Mesenchymal stem cell (in vitro differentiated cells and primary cell): ENCODE measurements around the gene NCOR2.

ENCODE experiments used
- DNase-seq: peaks from one replicate; pipeline ENCODE4 v3.0.0-alpha.2; 2013
- H2AFZ ChIP-seq: one replicate; pipeline ENCODE4 v1.6.1; 2013; ENCODE audit warnings: low read depth, mild to moderate bottlenecking, control low read depth, inconsistent platforms, low read length, moderate library complexity
- H2AK5ac ChIP-seq: 2 replicates; pipeline ENCODE4 v1.6.1; 2013; ENCODE audit warnings: low read length, moderate library complexity, mild to moderate bottlenecking, inconsistent platforms; ENCODE audit not compliant: severe bottlenecking
- H2BK120ac ChIP-seq: one replicate; pipeline ENCODE4 v1.6.1; 2013; ENCODE audit warnings: low read depth, mild to moderate bottlenecking, inconsistent platforms, low read length, moderate library complexity
- H2BK12ac ChIP-seq, 2 experiments: one replicate each; pipeline ENCODE4 v1.6.1; 2013; ENCODE audit warnings: inconsistent platforms in 2 of 2, low read length in 2 of 2, mild to moderate bottlenecking in 2 of 2, moderate library complexity in 2 of 2, control low read depth in 1 of 2
- H2BK15ac ChIP-seq: one replicate; pipeline ENCODE4 v1.6.1; 2013; ENCODE audit warnings: mild to moderate bottlenecking, low read depth, inconsistent platforms; ENCODE audit not compliant: poor library complexity, severe bottlenecking
- H2BK5ac ChIP-seq: 2 replicates; pipeline ENCODE4 v1.6.1; 2013; ENCODE audit warnings: low read depth, mild to moderate bottlenecking, low read length, control low read depth, inconsistent platforms; ENCODE audit not compliant: poor library complexity, severe bottlenecking
- H3K14ac ChIP-seq, 2 experiments: one replicate each; pipeline ENCODE4 v1.6.1; 2013; ENCODE audit warnings: inconsistent platforms in 2 of 2, low read length in 2 of 2, control low read depth in 1 of 2, mild to moderate bottlenecking in 1 of 2, moderate library complexity in 1 of 2
- H3K18ac ChIP-seq, 2 experiments: one replicate each; pipeline ENCODE4 v1.6.1; 2013; ENCODE audit warnings: inconsistent platforms in 2 of 2, low read length in 2 of 2, control low read depth in 1 of 2, low read depth in 1 of 2, mild to moderate bottlenecking in 1 of 2
- H3K23ac ChIP-seq, 2 experiments: one replicate each; pipeline ENCODE4 v1.6.1; 2013; ENCODE audit warnings: inconsistent platforms in 2 of 2, low read length in 2 of 2, mild to moderate bottlenecking in 2 of 2, moderate library complexity in 2 of 2, control low read depth in 1 of 2
- H3K27ac ChIP-seq: 2 replicates; pipeline ENCODE4 v1.5.1; 2013; ENCODE audit warnings: mild to moderate bottlenecking, moderate library complexity, low read length, control low read depth, inconsistent platforms; ENCODE audit not compliant: poor library complexity, severe bottlenecking
- H3K27me3 ChIP-seq, 2 experiments: 2 replicates each; pipeline versions ENCODE4 v1.6.1 to v1.7.0; 2013; ENCODE audit warnings: low read length in 2 of 2, mild to moderate bottlenecking in 2 of 2, moderate library complexity in 2 of 2, control low read depth in 1 of 2, inconsistent platforms in 1 of 2; ENCODE audit not compliant: control insufficient read depth in 1 of 2, insufficient read depth in 1 of 2
- H3K36me3 ChIP-seq, 2 experiments: 2 replicates each; pipeline versions ENCODE4 v1.6.1 to v1.7.0; 2013; ENCODE audit warnings: low read length in 2 of 2, control low read depth in 1 of 2, inconsistent platforms in 1 of 2, low read depth in 1 of 2, mild to moderate bottlenecking in 1 of 2; ENCODE audit not compliant: insufficient read depth in 2 of 2, control insufficient read depth in 1 of 2
- H3K4ac ChIP-seq, 2 experiments: one replicate each; pipeline ENCODE4 v1.6.1; 2013; ENCODE audit warnings: inconsistent platforms in 2 of 2, low read length in 2 of 2, mild to moderate bottlenecking in 2 of 2, moderate library complexity in 2 of 2, control low read depth in 1 of 2, low read depth in 1 of 2
- H3K4me1 ChIP-seq: 2 replicates; pipeline ENCODE4 v1.6.1; 2013; ENCODE audit warnings: low read depth, low read length, control low read depth; ENCODE audit not compliant: control insufficient read depth, insufficient read depth
- H3K4me2 ChIP-seq: 2 replicates; pipeline ENCODE4 v1.6.1; 2013; ENCODE audit warnings: low read length, mild to moderate bottlenecking, inconsistent platforms; ENCODE audit not compliant: poor library complexity, severe bottlenecking
- H3K4me3 ChIP-seq, 2 experiments: 2 replicates each; pipeline versions ENCODE4 v1.5.1 to v1.7.0; 2013; ENCODE audit warnings: low read length in 2 of 2, mild to moderate bottlenecking in 2 of 2, control low read depth in 1 of 2, low read depth in 1 of 2; ENCODE audit not compliant: insufficient read depth in 1 of 2
- H3K79me1 ChIP-seq: replicated peaks from 2 replicates; pipeline ENCODE4 v1.6.1; 2013; ENCODE audit warnings: mild to moderate bottlenecking, control low read depth, low read length, inconsistent platforms; ENCODE audit not compliant: poor library complexity, severe bottlenecking
- H3K9ac ChIP-seq: 2 replicates; pipeline ENCODE4 v1.7.0; 2013; ENCODE audit warnings: mild to moderate bottlenecking, low read length, moderate library complexity
- H3K9me3 ChIP-seq: 2 replicates; pipeline ENCODE4 v1.7.0; 2013; ENCODE audit warnings: mild to moderate bottlenecking, low read length; ENCODE audit not compliant: control insufficient read depth
- H4K8ac ChIP-seq: one replicate; pipeline ENCODE4 v1.6.1; 2013; ENCODE audit warnings: inconsistent platforms, mild to moderate bottlenecking, low read length, moderate library complexity
- H4K91ac ChIP-seq: one replicate; pipeline ENCODE4 v1.6.1; 2013; ENCODE audit warnings: mild to moderate bottlenecking, low read length, inconsistent platforms
- WGBS: methylation state at CpG from one replicate; pipeline ENCODE4 v1.1.7; 2013; ENCODE audit warnings: mixed read lengths; 5-methylcytosine and 5-hydroxymethylcytosine counted together

Gene NCOR2

DNA sequence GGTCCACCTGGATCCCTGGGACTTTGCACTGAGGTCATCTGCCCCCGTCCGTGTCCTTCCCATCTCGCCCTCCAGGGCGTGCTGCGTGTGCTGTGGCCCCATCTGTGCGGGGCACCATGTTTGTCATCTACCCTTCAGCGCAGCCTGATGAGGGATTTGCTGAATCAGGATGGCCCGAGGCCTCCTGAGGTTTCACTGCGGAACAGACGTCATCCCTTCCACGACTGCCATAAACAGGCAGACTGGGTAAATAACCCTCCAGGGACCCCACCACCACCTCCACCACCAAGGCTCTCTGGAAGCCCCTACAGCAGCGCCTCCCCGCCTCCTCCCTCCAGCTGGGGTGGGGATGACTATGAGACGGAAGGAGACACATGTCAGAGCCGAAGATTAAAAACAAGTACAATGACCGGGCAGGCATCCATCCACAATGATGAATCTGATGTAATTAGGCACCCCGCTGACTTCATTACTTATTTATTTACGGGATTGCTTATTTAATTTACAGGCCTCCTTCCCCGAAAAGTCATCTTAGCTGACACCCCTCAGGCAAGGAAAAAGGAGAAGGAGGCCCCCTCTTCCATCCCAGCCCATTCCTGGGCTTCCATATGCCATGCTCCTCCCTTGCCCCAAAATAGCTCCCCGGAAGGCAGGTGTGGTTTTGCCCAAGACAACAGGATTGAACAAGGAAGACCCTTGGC lies 39.4 kb downstream of the NCOR2 start:
- Histone ChIP-seq H4K8ac (peak overlapping the region; percentile 33), H2BK5ac (no peak overlapping the region), H4K91ac (no peak overlapping the region), H3K27ac (no peak overlapping the region), H3K36me3 (peaks cover 0 to 47% of the 10 kb centered on the region in 2 experiments), H3K23ac (no peak overlapping the region), H2BK120ac (no peak overlapping the region), H3K79me1 (peaks cover 23% of the 10 kb centered on the region), H2AFZ (no peak overlapping the region), H3K18ac (peak overlapping the region in 1 of 2 experiments; percentile 25), H3K4ac (peak overlapping the region in 1 of 2 experiments; percentile 11), H3K14ac (no peak overlapping the region), H2AK5ac (no peak overlapping the region), H3K27me3 (no peaks in the 10 kb centered on the region), H3K9ac (peak overlapping the region; percentile 36), H3K4me1 (peaks cover 62% of the 10 kb centered on the region), H3K4me2 (no peak overlapping the region), H3K4me3 (no peak overlapping the region), H3K9me3 (no peaks in the 10 kb centered on the region), H2BK15ac (no peak overlapping the region), H2BK12ac (no peak overlapping the region)
- DNase-seq: peak; percentile 45
- WGBS: 78% methylated on average over 20 of the region's 20 CpGs

DNA sequence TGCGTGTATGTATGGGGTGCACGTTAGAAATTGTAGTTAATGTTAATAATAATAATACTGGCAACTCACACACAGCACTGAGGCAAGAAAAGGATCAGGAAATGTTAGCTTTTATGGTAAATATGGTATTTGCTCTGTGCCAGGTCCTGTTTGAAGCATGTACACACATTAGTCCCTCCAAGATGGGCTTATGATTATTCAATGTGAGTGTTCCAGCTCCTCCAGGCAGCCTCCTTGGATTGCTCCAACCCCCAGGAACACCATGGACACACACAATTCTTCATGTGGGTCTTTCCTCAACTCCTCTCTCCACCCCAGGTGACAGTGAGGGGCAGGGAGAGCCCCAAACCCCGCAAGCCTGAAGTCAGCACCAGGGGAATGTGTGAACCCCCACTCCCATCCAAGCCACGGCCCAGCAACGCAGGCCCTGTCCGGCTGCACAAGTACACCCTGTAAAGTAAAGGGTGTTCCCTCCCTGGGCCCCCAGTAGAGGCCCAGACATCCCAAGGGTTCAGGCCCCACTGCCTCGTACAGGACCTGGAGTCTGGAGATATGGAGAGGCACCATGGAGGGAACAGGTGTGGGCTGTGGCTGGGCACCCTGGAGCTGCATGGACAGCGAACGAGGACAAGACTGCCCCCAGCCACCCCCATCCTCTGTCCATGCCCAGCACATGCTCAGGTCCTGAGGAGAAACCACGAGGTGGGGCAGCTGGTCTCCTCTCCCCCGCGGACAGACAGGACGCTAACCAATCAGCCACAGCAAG lies 41.3 kb downstream of the NCOR2 start:
- Histone ChIP-seq H3K4me1 (peaks cover 52% of the 10 kb centered on the region), H2BK120ac (no peak overlapping the region), H3K27ac (no peak overlapping the region), H3K9ac (no peak overlapping the region), H3K14ac (no peak overlapping the region), H3K4me3 (no peak overlapping the region), H3K79me1 (peaks cover 20% of the 10 kb centered on the region), H3K23ac (no peak overlapping the region), H2BK15ac (peak overlapping the region; percentile 44), H4K91ac (no peak overlapping the region), H4K8ac (no peak overlapping the region), H2BK5ac (no peak overlapping the region), H3K18ac (no peak overlapping the region), H2BK12ac (peak overlapping the region in 1 of 2 experiments; percentile 40), H3K9me3 (no peaks in the 10 kb centered on the region), H2AK5ac (peak overlapping the region; percentile 50), H2AFZ (no peak overlapping the region), H3K36me3 (peaks cover 0 to 41% of the 10 kb centered on the region in 2 experiments), H3K27me3 (no peaks in the 10 kb centered on the region), H3K4me2 (no peak overlapping the region), H3K4ac (no peak overlapping the region)
- WGBS: 96% methylated on average over 8 of the region's 13 CpGs
- no peak for DNase-seq

DNA sequence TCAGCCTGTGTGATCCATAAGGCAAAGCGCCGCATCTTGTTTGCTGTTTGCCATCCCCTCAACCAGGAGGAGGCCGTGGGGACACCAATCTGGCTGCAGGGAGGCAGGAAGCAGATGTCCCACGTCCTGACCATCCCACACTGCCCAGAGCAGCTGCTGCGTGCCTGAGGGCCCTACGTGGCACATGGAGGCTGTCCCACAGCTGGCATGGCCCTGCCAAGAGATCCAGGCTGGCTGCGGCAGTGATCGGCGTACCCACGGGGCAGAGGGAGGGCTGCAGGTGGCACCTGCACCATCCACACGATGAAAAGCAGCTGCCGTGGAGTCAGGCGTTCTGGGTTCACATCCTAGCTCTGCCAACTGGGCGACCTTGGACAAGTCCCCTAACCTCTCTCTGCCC lies 42.0 kb downstream of the NCOR2 start:
- Histone ChIP-seq H3K4ac (no peak overlapping the region), H3K79me1 (peaks cover 19% of the 10 kb centered on the region), H2BK12ac (peak overlapping the region in 1 of 2 experiments; percentile 59), H3K27me3 (no peaks in the 10 kb centered on the region), H3K18ac (peak overlapping the region in 1 of 2 experiments; percentile 28), H3K27ac (no peak overlapping the region), H3K36me3 (peaks cover 0 to 40% of the 10 kb centered on the region in 2 experiments), H2AK5ac (peak overlapping the region; percentile 5), H4K8ac (no peak overlapping the region), H3K9ac (no peak overlapping the region), H2BK5ac (no peak overlapping the region), H3K4me3 (no peak overlapping the region), H3K4me2 (no peak overlapping the region), H3K23ac (peak overlapping the region in 1 of 2 experiments; percentile 34), H3K4me1 (peaks cover 54% of the 10 kb centered on the region), H4K91ac (peak overlapping the region; percentile 55), H2BK120ac (no peak overlapping the region), H2AFZ (no peak overlapping the region), H3K14ac (no peak overlapping the region), H2BK15ac (no peak overlapping the region), H3K9me3 (no peaks in the 10 kb centered on the region)
- 92% methylated on average over 14 of the region's 14 CpGs for WGBS
- no peak for DNase-seq

DNA sequence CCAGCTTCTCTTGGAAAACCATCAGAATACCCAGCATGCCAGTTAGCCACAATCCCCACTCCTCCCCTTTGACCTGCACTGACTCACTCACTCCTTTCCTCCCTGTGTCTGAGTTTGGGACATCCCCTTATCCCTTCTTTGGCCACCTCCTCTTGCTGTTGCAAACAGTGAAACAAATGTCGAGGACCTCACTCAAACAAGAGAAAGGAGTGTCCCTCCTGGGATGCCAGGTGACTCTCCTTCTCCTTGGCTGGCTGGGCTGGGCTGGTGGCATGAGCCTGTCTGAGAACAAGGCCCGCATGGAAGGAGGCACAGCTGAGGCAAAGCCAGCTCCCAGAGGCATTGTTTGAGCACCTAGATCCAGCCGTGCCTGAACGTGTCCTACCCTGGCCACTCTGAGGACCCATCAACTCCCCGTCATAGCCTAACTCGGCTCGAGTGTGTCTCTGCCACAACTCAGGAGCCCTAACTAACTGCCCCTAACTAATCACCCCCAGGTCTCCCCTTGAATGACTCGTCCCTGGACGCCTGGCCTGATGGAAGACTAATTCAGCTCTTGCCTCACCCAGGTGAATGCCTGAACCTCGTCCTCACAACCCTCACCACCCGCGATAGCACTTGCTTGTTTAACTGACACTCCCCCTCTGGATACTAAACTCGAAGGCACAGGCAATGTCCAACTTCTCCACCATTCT lies 43.0 kb downstream of the NCOR2 start:
- Histone ChIP-seq H3K18ac (peak overlapping the region; percentile 52 to 69), H4K8ac (peak overlapping the region; percentile 3), H3K79me1 (peaks cover 17% of the 10 kb centered on the region), H3K9ac (no peak overlapping the region), H2BK15ac (no peak overlapping the region), H2AFZ (no peak overlapping the region), H2BK12ac (peak overlapping the region in 1 of 2 experiments; percentile 9), H4K91ac (peak overlapping the region; percentile 36), H3K4ac (peak overlapping the region in 1 of 2 experiments; percentile 39), H3K36me3 (peaks cover 0 to 37% of the 10 kb centered on the region in 2 experiments), H3K4me2 (no peak overlapping the region), H3K27me3 (no peaks in the 10 kb centered on the region), H3K23ac (no peak overlapping the region), H2BK5ac (no peak overlapping the region), H3K27ac (peak overlapping the region; percentile 21), H2BK120ac (no peak overlapping the region), H3K4me1 (peaks cover 65% of the 10 kb centered on the region), H3K4me3 (no peak overlapping the region), H2AK5ac (peak overlapping the region; percentile 1), H3K14ac (no peak overlapping the region), H3K9me3 (no peaks in the 10 kb centered on the region)
- 83% methylated on average over 13 of the region's 13 CpGs for WGBS
- DNase-seq: peak; percentile 94
